Measurements from ENCODE around the gene DHX15.

DNA sequence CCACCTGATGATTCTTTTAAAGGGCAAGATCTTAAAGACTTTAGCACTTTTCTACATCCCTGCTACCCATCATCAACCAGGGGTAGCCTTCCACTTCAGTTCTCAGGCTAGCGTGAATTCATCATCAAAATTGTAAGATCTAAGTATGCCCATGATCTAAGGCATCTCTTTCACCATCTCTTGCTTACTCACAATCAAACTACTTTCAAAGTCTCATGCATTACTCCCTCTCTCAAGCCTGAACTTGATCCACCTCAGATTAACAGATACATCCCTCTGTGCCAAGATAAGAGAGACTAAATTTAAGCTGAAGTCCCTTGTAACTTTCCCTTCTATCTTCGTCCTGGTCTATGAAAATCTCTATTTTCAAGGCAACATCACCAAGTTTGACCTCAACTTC lies 62.8 kb downstream of the DHX15 start:
- TF ChIP-seq, protein P1, sequence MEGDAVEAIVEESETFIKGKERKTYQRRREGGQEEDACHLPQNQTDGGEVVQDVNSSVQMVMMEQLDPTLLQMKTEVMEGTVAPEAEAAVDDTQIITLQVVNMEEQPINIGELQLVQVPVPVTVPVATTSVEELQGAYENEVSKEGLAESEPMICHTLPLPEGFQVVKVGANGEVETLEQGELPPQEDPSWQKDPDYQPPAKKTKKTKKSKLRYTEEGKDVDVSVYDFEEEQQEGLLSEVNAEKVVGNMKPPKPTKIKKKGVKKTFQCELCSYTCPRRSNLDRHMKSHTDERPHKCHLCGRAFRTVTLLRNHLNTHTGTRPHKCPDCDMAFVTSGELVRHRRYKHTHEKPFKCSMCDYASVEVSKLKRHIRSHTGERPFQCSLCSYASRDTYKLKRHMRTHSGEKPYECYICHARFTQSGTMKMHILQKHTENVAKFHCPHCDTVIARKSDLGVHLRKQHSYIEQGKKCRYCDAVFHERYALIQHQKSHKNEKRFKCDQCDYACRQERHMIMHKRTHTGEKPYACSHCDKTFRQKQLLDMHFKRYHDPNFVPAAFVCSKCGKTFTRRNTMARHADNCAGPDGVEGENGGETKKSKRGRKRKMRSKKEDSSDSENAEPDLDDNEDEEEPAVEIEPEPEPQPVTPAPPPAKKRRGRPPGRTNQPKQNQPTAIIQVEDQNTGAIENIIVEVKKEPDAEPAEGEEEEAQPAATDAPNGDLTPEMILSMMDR (IDR thresholded peaks at IDR 0.05) = no peak
- no peak for TF ChIP-seq POLR2A (IDR thresholded peaks at IDR 0.05)
- no peak for TF ChIP-seq EP300 (IDR thresholded peaks at IDR 0.05)
